GM23338 (cell line): ENCODE data around the gene PRKCI.

Experiments
- CREB1 ChIP-seq: fragments of 250-450 bp; sonication (Bioruptor Pico); IDR thresholded peaks from 2 replicates; pipeline ENCODE4 v1.5.0; 2020; ENCODE audit warnings: low read depth, mild to moderate bottlenecking, moderate library complexity
- EZH2 ChIP-seq: fragments of 200-600 bp; sonication (generic); IDR thresholded peaks from one replicate; pipeline ENCODE4 v1.8.0; 2017; ENCODE audit warnings: antibody characterized with exemption, mild to moderate bottlenecking, low read depth; ENCODE audit not compliant: unreplicated experiment
- EZH2phosphoT487 ChIP-seq: fragments of 200-600 bp; sonication (generic); IDR thresholded peaks from one replicate; pipeline ENCODE4 v1.8.1; 2018; ENCODE audit warnings: antibody characterized with exemption; ENCODE audit not compliant: unreplicated experiment
- JUNB ChIP-seq: IDR thresholded peaks from one replicate; pipeline ENCODE4 v1.6.1; 2016; ENCODE audit warnings: antibody characterized with exemption; ENCODE audit not compliant: unreplicated experiment
- POLR2AphosphoS5 ChIP-seq: IDR thresholded peaks from 2 replicates; pipeline ENCODE4 v1.6.1; 2016; ENCODE audit warnings: antibody characterized with exemption, low read depth
- ZNF114 ChIP-seq: fragments of 250-450 bp; sonication (Bioruptor Pico); IDR thresholded peaks from 2 replicates; pipeline ENCODE4 v1.5.0; 2020; ENCODE audit warnings: mild to moderate bottlenecking, moderate library complexity
- ZNF331 ChIP-seq: fragments of 250-450 bp; sonication (Bioruptor Pico); IDR thresholded peaks from 2 replicates; pipeline ENCODE4 v1.5.0; 2020; ENCODE audit warnings: low read depth, mild to moderate bottlenecking, moderate library complexity
- TF ChIP-seq, protein P1 (sequence below), 2 experiments: fragments of 200-600 bp in 1 of 2; sonication (generic) in 1 of 2; conservative IDR thresholded peaks; 2 replicates each; pipeline versions ENCODE4 v1.5.1 to v1.6.1; 2016 to 2017; ENCODE audit warnings: antibody characterized with exemption in 2 of 2, low read depth in 2 of 2, mild to moderate bottlenecking in 2 of 2, moderate library complexity in 1 of 2
- TF ChIP-seq, protein P2 (sequence below): IDR thresholded peaks from 2 replicates; pipeline ENCODE4 v1.6.1; 2016; ENCODE audit warnings: antibody characterized with exemption
- TF ChIP-seq, protein P3 (sequence below): IDR thresholded peaks from one replicate; pipeline ENCODE4 v1.6.1; 2018; ENCODE audit warnings: antibody characterized with exemption; ENCODE audit not compliant: unreplicated experiment

DNA sequence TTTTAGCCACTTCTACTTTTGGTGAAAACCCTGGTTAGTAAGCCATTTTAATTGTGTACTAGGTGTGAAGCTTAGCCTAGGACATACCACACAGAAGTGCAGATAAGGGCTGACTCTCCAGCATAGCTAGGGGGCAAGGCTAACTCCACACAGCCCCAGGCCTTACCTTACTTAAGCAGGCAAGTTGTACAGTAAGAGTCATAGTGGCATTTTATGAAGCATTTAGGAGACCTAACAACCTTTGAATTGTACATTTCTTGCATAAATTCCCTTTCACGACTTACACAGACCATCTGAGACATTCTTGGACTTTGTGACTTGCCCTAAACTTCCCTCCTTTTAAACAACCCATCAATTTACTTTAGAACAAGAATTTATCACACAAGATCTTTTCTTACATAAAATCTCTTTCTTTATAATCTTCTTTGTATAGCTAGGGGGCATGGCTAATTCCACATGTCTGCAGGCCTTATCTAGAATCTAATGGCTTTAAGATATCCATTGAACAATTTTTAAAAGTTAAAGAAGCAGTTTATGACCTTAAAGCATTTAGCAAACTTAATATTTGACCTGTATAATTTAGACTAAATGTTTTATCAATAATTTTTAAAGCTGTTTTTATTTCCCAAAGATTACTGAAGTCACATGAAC lies 116.6 kb downstream of the PRKCI start:
- TF ChIP-seq POLR2AphosphoS5 (no peak), EZH2 (no peak), JUNB (no peak), EZH2phosphoT487 (no peak), ZNF331 (no peak), ZNF114 (CRISPR knock-in tag) (no peak), CREB1 (no peak)
- TF ChIP-seq, protein P1, sequence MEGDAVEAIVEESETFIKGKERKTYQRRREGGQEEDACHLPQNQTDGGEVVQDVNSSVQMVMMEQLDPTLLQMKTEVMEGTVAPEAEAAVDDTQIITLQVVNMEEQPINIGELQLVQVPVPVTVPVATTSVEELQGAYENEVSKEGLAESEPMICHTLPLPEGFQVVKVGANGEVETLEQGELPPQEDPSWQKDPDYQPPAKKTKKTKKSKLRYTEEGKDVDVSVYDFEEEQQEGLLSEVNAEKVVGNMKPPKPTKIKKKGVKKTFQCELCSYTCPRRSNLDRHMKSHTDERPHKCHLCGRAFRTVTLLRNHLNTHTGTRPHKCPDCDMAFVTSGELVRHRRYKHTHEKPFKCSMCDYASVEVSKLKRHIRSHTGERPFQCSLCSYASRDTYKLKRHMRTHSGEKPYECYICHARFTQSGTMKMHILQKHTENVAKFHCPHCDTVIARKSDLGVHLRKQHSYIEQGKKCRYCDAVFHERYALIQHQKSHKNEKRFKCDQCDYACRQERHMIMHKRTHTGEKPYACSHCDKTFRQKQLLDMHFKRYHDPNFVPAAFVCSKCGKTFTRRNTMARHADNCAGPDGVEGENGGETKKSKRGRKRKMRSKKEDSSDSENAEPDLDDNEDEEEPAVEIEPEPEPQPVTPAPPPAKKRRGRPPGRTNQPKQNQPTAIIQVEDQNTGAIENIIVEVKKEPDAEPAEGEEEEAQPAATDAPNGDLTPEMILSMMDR (conservative IDR thresholded peaks at IDR 0.05; ENCODE audit: low read depth in 2 of 2), result no peak
- TF ChIP-seq, protein P2, sequence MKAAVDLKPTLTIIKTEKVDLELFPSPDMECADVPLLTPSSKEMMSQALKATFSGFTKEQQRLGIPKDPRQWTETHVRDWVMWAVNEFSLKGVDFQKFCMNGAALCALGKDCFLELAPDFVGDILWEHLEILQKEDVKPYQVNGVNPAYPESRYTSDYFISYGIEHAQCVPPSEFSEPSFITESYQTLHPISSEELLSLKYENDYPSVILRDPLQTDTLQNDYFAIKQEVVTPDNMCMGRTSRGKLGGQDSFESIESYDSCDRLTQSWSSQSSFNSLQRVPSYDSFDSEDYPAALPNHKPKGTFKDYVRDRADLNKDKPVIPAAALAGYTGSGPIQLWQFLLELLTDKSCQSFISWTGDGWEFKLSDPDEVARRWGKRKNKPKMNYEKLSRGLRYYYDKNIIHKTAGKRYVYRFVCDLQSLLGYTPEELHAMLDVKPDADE, result no peak
- TF ChIP-seq, protein P3, sequence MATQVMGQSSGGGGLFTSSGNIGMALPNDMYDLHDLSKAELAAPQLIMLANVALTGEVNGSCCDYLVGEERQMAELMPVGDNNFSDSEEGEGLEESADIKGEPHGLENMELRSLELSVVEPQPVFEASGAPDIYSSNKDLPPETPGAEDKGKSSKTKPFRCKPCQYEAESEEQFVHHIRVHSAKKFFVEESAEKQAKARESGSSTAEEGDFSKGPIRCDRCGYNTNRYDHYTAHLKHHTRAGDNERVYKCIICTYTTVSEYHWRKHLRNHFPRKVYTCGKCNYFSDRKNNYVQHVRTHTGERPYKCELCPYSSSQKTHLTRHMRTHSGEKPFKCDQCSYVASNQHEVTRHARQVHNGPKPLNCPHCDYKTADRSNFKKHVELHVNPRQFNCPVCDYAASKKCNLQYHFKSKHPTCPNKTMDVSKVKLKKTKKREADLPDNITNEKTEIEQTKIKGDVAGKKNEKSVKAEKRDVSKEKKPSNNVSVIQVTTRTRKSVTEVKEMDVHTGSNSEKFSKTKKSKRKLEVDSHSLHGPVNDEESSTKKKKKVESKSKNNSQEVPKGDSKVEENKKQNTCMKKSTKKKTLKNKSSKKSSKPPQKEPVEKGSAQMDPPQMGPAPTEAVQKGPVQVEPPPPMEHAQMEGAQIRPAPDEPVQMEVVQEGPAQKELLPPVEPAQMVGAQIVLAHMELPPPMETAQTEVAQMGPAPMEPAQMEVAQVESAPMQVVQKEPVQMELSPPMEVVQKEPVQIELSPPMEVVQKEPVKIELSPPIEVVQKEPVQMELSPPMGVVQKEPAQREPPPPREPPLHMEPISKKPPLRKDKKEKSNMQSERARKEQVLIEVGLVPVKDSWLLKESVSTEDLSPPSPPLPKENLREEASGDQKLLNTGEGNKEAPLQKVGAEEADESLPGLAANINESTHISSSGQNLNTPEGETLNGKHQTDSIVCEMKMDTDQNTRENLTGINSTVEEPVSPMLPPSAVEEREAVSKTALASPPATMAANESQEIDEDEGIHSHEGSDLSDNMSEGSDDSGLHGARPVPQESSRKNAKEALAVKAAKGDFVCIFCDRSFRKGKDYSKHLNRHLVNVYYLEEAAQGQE, result no peak
